IPS DF 19.7 (cell line): ENCODE results near the gene HOXC6.

Experiments used
- DNase-seq: peaks from one replicate; pipeline ENCODE4 v3.0.0-alpha.2; 2013; ENCODE audit warnings: low read depth, low spot score

The HOXC6 gene

DNA sequence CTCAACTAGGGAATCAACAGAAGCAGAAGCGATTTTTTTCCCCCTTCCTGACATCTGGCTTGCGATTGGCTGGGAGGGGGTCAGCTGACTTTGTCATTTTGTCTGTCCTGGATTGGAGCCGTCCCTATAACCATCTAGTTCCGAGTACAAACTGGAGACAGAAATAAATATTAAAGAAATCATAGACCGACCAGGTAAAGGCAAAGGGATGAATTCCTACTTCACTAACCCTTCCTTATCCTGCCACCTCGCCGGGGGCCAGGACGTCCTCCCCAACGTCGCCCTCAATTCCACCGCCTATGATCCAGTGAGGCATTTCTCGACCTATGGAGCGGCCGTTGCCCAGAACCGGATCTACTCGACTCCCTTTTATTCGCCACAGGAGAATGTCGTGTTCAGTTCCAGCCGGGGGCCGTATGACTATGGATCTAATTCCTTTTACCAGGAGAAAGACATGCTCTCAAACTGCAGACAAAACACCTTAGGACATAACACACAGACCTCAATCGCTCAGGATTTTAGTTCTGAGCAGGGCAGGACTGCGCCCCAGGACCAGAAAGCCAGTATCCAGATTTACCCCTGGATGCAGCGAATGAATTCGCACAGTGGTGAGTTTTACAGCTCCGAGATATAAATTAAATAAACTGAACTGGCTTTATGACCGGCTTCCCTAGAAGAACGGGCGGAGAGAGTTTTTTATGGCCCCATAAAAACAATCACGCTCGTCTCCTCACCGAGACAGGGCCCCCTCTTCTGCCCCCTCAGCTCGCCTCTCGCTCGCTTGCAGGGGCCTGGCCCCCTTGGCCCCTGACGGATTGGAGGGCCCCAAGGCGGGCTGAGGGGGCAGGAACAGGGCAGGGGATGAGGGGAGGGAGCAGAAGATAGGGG, at the start of gene HOXC6:
HOXC6 (plus strand) TSS at position 127 of the 888 bp plus-strand sequence; CDS start at position 209, 82 bp downstream.
- no peak for DNase-seq

DNA sequence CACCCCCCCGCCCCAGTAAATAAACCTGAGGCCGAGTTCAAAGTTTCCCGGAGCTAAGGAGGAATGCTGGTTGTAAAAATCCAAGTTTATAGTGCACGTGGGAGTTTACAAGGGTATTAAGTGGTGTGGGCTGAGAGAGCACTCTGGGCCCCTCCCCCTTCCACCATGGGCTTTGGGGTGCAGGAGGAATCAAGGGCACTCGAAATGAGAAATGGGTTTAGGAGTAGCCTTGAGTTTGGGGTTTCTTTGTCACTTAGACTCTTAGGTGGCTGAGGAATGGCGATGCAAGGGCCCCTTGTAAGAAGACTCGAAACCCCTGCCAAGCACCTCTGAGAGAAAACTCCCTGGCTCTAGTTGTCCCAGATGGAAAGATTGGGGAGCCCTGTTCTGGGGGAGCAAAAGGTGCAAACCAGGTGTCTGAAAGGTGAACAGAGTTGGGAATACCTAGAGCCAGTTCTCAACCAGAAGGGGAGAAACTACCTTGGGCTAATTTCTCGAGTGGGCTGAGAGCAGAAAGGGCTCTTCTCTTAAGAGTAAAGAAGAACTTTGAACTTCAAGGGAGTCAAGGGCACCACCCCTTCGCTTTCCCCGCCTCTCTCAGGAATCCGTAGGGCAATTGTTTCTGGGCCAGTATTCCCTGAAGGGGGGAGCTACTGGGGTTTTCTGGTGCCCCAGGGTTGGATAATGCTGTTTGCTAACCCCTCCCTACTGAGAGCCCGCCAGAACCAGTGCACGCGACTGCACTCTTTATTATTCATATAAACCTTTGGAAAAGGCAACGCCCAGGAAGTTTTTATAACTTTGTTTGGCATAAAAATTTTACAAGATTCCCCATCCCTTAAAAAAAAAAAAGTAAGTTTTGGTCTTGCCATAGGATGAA, 49.5 kb upstream of the HOXC6 start:
- DNase-seq = no peak

DNA sequence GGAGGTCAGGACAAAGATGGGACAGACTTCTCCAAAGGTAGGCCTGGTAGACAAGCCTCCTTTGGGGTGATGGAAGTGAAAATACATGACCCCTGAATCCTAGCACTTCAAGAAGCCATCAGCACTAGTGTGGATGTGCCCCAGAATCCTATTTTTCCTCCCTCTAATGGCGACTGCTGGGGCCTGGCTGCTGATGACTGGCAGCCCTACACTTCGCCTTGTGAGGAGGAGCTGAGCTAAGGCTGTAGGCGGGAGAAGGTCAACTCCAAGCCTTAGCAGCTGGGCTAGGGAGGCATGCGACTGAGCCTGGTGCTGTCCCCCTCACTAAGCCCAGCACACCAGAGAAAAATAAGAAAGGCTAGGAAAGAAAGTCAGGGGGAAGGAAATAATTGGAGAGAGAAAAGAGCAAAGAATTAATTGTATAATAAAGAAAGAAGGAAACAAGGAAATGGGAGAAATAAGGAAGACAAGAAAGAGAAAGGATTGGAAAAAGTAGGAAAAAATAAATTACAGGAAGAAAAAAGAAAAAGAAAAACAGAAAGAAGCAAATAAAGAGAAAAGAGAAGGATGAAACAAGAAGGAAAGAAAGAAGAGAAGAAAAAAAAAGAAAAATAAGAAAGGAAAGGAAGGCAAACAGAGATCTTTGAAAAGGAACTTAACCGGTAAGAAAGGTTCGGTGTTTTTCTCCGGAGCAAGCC, 48.0 kb upstream of the HOXC6 start:
- DNase-seq = no peak

DNA sequence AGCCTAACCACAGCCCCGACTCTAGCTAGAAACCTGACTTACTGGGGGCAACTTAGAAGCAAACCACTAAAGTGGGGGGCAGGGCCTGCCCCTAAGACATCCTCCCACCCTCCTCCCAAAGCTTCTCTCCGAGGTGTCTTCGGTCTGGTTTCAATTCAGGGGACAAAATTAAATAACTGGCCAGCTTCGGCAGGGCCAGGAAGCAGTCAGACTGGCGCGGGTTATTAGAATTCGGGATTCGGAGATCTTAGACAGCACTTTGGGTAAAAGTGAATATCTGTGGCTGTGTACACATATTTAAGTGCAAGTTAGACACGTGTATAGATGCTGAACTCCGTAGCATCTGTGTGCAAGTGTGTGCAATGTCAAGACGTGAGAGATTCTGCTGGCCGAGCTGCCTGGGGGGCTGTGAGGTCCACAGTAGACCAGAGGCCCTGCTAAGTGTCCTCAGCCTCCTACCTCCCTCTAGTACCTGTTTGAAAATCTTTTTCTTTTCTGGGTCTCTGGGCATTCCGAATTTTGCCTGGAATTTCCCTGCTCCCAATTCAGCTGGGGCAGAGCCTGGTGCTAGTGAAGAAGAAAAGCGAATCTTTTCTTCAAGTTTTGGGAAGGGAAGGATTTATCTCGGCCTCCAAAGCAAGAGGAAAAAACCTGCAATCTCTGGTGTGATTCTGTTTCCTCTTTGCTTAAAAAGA, 47.3 kb upstream of the HOXC6 start:
- no peak for DNase-seq

DNA sequence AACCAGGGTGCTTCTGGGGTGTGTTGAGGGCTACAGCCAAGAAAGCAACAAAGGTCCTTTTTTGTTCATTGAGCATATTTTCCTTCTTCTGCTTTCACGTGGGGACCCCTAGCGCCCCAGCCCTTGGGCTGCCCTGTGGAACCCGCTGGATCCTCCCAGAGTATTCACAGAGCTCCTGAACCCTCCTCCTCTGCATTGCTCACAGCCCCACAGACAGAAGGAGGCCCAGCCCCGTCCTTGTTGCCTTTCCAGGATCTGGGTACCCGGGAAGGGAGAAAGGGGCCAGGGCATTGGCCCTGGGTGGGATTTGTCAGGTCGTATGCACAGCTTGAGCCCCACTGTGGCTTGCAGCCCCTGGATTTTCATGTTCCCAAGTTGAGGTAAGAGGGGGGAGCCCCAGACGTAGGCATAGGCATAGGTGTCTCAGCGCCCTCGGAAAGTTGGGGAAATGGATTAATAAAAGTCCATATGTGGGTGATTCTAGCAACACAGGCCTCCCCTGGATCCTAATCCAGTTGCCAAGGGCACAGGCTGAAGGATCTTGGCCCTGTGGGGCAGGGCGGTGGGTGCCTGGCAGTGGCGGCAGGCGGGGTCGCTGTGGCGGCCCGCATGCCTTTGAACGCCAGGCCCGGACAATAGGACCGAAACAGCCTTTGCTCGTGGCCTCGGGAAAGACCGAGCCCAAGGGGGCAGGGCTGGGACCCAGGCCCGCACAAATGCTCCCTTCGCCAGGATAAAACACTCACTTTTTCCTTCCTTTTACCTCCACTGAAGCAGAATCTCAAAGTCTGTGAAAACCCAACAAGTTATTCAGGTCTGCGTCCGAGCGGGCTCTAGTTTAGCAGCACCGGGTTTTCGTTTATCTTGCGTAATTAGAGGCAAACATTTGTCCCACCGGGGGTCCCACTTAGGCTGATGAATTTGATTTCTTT, 46.3 kb upstream of the HOXC6 start:
- DNase-seq = no peak

DNA sequence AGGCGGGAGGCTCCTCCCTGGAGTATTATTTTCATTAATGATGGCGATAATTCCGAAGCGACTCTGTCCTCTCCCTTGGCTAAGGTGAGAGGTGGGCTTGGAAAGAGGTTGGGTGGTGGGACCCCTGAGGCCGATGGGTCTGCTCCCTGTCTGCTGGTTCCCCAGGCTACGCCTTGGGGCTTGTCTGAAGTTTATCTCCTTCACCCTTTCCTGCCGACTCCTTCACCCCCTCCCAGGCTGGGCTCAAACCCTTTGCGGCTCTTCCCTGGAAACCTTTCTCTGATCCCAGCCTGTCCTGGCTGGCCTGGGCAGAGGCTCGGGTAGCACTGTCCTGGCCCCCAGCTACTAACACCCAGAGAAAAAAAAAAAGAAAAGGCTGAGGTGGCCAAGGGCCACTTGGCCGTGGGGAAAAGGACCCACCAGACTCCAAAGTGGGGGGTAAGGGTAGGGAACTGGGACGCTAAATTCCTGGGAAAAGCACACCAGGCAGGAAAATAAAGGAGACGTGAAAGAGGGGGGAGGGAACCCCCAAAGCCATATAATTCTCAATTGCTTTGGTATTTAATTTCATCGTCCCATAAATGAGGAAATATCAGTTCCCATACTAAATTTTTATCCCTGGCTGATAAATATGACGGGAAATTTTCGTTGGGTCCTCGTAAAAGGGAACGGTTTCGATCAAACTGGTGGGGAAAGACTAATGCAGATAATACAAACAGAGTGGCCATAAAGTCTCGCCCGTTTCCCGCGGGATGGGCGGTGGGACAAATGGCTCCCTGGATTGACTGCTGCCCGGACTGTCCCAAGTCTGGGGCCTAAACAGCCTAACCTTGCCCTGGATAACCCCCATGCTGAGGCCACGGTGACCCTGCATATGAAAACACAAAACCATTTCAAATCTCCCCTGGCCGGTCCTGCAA, 45.3 kb upstream of the HOXC6 start:
- DNase-seq = no peak

DNA sequence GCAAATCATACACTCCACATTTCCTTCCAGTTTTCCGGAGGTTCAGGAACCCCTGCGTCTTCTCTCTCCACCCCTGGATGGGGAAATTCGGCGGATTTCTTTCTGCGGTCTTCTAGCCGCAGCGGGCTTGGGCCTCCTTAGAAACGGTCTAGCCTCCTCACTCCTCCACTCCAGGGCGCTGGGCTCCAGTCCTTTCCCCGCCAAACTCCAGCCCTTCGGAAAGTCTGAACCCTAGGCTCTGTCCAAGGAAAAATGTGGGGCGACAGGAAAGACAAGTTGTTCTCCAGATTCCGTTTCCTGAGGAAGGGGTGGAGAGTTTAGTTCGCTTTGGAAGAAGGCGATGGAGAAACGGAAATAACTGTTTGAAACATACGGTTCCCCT, 44.7 kb upstream of the HOXC6 start:
- no peak for DNase-seq

DNA sequence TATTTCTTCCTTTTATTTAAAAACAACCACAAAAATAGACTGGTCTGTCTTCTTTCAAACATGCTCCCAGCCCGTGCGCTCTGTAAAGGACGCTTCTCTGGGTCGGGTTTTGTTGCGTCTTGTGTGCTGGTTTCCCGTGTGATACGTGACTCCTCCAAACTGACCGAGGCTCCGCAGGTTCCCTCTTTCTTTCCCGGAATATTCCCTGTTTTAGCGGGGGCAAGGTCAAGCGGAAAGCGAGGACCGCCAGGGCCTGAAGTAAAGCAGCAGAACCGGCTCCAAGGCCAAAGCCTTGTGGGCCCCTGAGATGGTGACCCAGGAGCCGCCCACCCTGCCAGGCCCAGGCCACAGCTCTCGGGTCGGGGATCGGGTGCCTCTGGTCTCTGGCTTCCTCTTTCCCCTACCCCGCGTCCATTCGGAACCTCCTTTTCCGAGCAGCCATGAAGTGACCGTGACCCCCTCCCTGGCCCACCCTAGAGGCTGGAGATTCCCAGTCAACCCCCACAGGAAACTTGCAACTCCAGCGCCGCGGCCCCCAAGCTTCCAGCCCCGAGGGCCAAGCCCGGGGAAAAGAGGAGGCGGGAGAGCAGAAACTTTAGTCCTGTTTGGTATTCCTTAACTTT, 44.2 kb upstream of the HOXC6 start:
- DNase-seq = no peak

DNA sequence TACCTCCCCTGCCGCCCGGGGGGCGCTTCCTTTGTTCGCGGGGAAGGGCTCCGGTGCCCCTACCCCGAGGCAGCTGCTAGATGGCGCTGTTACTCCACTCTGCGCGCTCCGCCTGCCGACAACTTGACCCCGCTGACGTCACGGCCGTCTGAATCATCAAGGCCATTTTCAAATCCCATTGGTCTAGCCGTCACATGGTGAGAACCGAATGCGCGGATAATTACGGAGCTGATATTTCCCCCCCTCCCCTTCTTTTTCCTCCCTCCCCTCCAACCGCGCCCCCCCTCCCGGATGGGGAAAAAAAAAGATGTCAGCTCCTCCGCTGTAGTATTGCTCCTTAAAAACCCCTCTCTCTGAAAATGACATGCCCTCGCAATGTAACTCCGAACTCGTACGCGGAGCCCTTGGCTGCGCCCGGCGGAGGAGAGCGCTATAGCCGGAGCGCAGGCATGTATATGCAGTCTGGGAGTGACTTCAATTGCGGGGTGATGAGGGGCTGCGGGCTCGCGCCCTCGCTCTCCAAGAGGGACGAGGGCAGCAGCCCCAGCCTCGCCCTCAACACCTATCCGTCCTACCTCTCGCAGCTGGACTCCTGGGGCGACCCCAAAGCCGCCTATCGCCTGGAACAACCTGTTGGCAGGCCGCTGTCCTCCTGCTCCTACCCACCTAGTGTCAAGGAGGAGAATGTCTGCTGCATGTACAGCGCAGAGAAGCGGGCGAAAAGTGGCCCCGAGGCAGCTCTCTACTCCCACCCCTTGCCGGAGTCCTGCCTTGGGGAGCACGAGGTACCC, 43.1 kb upstream of the HOXC6 start, which contains the start of gene HOXC10:
HOXC10 (plus strand) TSS at position 246 of the 791 bp plus-strand sequence; CDS start at position 360, 114 bp downstream.
- no peak for DNase-seq

DNA sequence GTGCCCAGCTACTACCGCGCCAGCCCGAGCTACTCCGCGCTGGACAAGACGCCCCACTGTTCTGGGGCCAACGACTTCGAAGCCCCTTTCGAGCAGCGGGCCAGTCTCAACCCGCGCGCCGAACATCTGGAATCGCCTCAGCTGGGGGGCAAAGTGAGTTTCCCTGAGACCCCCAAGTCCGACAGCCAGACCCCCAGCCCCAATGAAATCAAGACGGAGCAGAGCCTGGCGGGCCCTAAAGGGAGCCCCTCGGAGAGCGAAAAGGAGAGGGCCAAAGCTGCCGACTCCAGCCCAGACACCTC, 42.6 kb upstream of the HOXC6 start:
- DNase-seq = no peak

DNA sequence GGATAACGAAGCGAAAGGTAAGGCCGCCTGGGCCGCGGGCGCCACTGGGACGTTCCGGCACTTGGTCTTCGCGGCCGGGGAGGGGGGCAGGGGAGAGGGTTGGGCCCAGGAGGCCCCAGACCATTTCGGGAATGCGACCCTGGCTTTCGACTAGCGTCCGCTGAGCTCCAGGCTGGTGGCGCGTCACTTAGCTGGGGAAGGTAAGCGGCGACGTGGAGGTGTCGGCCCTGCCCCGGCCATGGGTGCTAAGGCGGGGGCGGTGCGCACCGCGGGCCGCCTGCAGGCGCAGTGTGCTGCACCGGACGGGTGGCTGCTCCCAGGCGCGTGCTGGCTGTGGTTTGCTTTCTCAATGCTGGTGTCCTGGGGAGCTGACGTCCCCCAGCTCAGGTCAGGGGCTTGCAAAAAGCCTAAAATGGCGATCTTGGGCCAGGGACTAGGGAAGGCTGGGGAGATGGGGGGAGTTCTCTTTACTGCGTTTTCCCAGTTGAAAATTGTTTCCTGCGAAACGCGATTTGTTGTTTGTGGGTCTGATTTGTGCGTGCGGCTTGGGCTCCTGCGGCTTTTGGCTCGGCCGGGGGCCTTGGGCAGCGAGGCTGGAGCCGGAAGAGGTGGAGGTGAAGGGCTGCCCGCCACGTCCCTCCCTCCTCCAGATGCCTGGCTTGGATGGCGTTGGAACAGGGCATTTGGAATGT, 42.1 kb upstream of the HOXC6 start:
- DNase-seq = no peak

DNA sequence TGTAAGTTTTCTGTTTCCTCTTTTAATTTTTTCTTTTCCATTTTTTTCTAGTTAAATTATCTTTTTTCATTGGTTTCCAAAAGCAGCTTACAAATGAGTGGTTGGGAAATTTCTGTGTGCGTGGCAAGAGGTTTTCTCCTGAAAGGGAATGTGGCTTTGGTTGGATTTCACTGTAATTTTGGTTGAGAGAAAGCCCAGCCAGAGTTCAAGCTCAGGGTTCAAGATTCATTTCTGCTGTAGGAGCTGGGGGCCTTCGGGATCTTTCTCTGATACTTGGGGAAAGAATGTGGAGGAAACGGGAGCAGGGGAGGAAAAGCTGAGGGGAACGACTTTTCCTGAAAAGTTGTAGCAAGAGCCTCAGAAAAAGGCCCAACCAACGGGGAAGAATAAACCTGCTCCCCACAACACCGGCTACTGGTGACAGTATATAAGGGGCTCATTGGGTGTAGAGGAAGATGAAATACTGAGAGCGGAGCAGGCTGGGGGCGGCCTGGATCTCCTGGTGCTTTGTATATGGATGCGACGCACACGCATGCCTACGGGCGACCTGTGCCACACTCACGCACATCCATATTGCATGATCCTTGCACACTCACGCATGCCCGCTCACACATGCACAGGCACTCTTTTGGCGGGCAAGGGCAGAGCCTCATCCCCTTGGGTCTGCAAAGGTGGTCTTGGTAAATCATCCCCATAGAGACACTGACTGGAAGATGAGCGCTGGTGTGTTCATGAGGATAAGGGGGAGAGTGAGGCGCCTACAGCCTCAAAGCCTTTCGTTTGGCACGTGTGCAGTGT, 41.4 kb upstream of the HOXC6 start:
- no peak for DNase-seq

DNA sequence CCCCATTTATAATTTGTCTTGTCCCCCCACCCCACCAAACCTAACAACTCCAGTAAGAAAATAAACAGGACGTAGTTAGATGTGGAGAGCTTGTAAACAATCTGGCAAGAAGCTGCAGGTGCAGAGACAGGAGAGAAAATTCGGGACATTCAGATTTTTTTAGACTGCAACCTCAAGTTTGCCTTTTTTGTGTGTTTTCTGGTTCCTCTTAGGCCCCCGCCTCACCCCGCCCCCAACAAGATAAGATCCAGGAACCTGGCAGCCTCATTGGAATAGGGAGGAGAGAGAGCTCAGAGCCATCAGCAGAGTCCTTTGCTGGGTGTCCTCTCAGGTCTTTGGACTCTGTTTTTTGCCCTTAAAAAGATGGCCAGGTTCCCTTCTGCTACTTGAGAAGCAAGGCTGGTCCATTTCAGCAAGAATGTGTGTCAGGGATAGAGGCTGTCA, 40.4 kb upstream of the HOXC6 start:
- DNase-seq = no peak

DNA sequence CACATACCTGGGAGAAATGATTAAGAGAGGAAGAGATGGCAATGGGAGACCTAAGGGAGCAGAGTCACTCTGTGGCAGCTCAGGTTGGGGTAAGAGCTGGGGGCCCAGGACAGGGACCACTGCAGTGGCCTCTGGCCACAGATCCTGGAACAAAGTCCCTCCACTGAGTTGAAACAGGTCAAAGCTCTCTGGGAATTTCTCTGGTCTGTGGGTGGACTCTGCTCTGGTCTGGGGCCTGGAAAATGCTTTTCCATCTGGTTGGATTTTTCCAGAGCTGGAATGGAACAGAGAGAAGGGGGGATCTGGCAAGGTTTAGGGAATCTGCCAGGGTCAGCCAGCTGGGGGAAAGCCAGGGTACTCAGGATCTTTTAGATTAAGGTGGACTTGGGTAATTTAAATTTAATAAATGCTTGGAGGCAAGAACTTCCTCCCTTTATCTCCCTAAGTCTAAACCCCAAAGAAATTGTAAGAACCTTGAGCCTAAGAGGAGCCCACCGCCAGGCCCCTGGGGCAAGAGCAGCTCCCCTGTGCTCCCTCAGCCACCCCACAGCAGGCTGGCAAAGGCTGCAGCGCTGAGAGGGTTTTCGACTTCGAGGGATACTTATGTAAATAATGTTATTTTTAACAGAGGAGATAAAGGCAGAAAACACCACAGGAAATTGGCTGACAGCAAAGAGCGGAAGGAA, 39.6 kb upstream of the HOXC6 start:
- no peak for DNase-seq

DNA sequence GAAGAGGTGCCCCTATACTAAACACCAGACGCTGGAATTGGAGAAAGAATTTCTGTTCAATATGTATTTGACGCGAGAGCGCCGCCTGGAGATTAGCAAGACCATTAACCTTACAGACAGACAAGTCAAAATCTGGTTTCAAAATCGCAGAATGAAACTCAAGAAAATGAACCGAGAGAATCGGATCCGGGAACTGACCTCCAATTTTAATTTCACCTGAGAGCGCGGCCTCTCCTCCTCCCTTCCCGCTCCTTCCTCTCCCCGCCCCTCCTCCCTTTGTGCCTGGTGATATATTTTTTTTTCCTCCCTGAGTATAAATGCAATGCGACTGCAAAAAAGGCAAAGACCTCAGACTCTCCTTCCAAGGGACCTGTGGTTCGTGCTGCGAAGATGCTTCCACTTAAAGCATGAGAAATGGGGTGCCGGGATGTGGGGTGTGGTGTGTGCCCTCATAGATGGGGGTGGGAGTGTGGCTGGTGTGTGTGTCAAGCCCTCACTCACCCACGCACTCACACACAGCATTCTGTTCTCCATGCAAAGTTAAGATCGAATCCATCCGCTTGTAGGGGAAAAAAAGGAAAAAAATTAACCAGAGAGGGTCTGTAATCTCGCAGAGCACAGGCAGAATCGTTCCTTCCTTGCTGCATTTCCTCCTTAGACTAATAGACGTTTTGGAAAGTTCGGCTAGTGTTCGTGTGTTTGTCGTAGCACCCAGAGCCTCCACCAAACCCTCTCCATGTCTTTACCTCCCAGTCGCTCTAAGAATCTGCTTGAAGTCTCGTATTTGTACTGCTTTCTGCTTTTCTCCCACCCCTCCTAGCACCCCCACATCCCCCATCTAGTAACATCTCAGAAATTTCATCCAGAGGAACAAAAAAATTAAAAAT, 38.8 kb upstream of the HOXC6 start:
- no peak for DNase-seq
